GM23338 (cell line): ENCODE measurements around the gene USP15.

Experiments
- CREB1 ChIP-seq: fragments of 250-450 bp; sonication (Bioruptor Pico); IDR thresholded peaks from 2 replicates; pipeline ENCODE4 v1.5.0; 2020; ENCODE audit warnings: low read depth, mild to moderate bottlenecking, moderate library complexity
- ETS1 ChIP-seq: IDR thresholded peaks from 2 replicates; pipeline ENCODE4 v1.6.1; 2016; ENCODE audit warnings: antibody characterized with exemption
- EZH2 ChIP-seq: fragments of 200-600 bp; sonication (generic); IDR thresholded peaks from one replicate; pipeline ENCODE4 v1.8.0; 2017; ENCODE audit warnings: antibody characterized with exemption, mild to moderate bottlenecking, low read depth; ENCODE audit not compliant: unreplicated experiment
- EZH2phosphoT487 ChIP-seq: fragments of 200-600 bp; sonication (generic); IDR thresholded peaks from one replicate; pipeline ENCODE4 v1.8.1; 2018; ENCODE audit warnings: antibody characterized with exemption; ENCODE audit not compliant: unreplicated experiment
- JUNB ChIP-seq: IDR thresholded peaks from one replicate; pipeline ENCODE4 v1.6.1; 2016; ENCODE audit warnings: antibody characterized with exemption; ENCODE audit not compliant: unreplicated experiment
- NANOG ChIP-seq: IDR thresholded peaks from 2 replicates; pipeline ENCODE4 v1.6.1; 2016; ENCODE audit warnings: antibody characterized with exemption, borderline replicate concordance
- POLR2AphosphoS5 ChIP-seq: IDR thresholded peaks from 2 replicates; pipeline ENCODE4 v1.6.1; 2016; ENCODE audit warnings: antibody characterized with exemption, low read depth
- STAT1 ChIP-seq: IDR thresholded peaks from one replicate; pipeline ENCODE4 v1.6.1; 2016; ENCODE audit warnings: antibody characterized with exemption; ENCODE audit not compliant: unreplicated experiment
- ZNF114 ChIP-seq: fragments of 250-450 bp; sonication (Bioruptor Pico); IDR thresholded peaks from 2 replicates; pipeline ENCODE4 v1.5.0; 2020; ENCODE audit warnings: mild to moderate bottlenecking, moderate library complexity
- ZNF331 ChIP-seq: fragments of 250-450 bp; sonication (Bioruptor Pico); IDR thresholded peaks from 2 replicates; pipeline ENCODE4 v1.5.0; 2020; ENCODE audit warnings: low read depth, mild to moderate bottlenecking, moderate library complexity
- TF ChIP-seq, protein P1 (sequence below): IDR thresholded peaks from one replicate; pipeline ENCODE4 v1.6.1; 2018; ENCODE audit warnings: antibody characterized with exemption; ENCODE audit not compliant: unreplicated experiment
- TF ChIP-seq, protein P2 (sequence below), 2 experiments: fragments of 200-600 bp in 1 of 2; sonication (generic) in 1 of 2; conservative IDR thresholded peaks; 2 replicates each; pipeline versions ENCODE4 v1.5.1 to v1.6.1; 2016 to 2017; ENCODE audit warnings: antibody characterized with exemption in 2 of 2, low read depth in 2 of 2, mild to moderate bottlenecking in 2 of 2, moderate library complexity in 1 of 2
- TF ChIP-seq, protein P3 (sequence below): fragments of 250-450 bp; sonication (Bioruptor Pico); IDR thresholded peaks from 2 replicates; pipeline ENCODE4 v1.5.0; 2020; ENCODE audit warnings: mild to moderate bottlenecking, moderate library complexity

- TF ChIP-seq, protein P1, sequence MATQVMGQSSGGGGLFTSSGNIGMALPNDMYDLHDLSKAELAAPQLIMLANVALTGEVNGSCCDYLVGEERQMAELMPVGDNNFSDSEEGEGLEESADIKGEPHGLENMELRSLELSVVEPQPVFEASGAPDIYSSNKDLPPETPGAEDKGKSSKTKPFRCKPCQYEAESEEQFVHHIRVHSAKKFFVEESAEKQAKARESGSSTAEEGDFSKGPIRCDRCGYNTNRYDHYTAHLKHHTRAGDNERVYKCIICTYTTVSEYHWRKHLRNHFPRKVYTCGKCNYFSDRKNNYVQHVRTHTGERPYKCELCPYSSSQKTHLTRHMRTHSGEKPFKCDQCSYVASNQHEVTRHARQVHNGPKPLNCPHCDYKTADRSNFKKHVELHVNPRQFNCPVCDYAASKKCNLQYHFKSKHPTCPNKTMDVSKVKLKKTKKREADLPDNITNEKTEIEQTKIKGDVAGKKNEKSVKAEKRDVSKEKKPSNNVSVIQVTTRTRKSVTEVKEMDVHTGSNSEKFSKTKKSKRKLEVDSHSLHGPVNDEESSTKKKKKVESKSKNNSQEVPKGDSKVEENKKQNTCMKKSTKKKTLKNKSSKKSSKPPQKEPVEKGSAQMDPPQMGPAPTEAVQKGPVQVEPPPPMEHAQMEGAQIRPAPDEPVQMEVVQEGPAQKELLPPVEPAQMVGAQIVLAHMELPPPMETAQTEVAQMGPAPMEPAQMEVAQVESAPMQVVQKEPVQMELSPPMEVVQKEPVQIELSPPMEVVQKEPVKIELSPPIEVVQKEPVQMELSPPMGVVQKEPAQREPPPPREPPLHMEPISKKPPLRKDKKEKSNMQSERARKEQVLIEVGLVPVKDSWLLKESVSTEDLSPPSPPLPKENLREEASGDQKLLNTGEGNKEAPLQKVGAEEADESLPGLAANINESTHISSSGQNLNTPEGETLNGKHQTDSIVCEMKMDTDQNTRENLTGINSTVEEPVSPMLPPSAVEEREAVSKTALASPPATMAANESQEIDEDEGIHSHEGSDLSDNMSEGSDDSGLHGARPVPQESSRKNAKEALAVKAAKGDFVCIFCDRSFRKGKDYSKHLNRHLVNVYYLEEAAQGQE: no peak
- TF ChIP-seq, protein P2, sequence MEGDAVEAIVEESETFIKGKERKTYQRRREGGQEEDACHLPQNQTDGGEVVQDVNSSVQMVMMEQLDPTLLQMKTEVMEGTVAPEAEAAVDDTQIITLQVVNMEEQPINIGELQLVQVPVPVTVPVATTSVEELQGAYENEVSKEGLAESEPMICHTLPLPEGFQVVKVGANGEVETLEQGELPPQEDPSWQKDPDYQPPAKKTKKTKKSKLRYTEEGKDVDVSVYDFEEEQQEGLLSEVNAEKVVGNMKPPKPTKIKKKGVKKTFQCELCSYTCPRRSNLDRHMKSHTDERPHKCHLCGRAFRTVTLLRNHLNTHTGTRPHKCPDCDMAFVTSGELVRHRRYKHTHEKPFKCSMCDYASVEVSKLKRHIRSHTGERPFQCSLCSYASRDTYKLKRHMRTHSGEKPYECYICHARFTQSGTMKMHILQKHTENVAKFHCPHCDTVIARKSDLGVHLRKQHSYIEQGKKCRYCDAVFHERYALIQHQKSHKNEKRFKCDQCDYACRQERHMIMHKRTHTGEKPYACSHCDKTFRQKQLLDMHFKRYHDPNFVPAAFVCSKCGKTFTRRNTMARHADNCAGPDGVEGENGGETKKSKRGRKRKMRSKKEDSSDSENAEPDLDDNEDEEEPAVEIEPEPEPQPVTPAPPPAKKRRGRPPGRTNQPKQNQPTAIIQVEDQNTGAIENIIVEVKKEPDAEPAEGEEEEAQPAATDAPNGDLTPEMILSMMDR (conservative IDR thresholded peaks at IDR 0.05; ENCODE audit: low read depth in 2 of 2): no peak
- TF ChIP-seq EZH2 (no peak), EZH2phosphoT487 (no peak), CREB1 (CRISPR knock-in tag) (no peak), POLR2AphosphoS5 (no peak), JUNB (no peak), ETS1 (no peak), STAT1 (no peak), NANOG (no peak), ZNF114 (CRISPR knock-in tag) (no peak), ZNF331 (CRISPR knock-in tag) (no peak)
- TF ChIP-seq, protein P3, sequence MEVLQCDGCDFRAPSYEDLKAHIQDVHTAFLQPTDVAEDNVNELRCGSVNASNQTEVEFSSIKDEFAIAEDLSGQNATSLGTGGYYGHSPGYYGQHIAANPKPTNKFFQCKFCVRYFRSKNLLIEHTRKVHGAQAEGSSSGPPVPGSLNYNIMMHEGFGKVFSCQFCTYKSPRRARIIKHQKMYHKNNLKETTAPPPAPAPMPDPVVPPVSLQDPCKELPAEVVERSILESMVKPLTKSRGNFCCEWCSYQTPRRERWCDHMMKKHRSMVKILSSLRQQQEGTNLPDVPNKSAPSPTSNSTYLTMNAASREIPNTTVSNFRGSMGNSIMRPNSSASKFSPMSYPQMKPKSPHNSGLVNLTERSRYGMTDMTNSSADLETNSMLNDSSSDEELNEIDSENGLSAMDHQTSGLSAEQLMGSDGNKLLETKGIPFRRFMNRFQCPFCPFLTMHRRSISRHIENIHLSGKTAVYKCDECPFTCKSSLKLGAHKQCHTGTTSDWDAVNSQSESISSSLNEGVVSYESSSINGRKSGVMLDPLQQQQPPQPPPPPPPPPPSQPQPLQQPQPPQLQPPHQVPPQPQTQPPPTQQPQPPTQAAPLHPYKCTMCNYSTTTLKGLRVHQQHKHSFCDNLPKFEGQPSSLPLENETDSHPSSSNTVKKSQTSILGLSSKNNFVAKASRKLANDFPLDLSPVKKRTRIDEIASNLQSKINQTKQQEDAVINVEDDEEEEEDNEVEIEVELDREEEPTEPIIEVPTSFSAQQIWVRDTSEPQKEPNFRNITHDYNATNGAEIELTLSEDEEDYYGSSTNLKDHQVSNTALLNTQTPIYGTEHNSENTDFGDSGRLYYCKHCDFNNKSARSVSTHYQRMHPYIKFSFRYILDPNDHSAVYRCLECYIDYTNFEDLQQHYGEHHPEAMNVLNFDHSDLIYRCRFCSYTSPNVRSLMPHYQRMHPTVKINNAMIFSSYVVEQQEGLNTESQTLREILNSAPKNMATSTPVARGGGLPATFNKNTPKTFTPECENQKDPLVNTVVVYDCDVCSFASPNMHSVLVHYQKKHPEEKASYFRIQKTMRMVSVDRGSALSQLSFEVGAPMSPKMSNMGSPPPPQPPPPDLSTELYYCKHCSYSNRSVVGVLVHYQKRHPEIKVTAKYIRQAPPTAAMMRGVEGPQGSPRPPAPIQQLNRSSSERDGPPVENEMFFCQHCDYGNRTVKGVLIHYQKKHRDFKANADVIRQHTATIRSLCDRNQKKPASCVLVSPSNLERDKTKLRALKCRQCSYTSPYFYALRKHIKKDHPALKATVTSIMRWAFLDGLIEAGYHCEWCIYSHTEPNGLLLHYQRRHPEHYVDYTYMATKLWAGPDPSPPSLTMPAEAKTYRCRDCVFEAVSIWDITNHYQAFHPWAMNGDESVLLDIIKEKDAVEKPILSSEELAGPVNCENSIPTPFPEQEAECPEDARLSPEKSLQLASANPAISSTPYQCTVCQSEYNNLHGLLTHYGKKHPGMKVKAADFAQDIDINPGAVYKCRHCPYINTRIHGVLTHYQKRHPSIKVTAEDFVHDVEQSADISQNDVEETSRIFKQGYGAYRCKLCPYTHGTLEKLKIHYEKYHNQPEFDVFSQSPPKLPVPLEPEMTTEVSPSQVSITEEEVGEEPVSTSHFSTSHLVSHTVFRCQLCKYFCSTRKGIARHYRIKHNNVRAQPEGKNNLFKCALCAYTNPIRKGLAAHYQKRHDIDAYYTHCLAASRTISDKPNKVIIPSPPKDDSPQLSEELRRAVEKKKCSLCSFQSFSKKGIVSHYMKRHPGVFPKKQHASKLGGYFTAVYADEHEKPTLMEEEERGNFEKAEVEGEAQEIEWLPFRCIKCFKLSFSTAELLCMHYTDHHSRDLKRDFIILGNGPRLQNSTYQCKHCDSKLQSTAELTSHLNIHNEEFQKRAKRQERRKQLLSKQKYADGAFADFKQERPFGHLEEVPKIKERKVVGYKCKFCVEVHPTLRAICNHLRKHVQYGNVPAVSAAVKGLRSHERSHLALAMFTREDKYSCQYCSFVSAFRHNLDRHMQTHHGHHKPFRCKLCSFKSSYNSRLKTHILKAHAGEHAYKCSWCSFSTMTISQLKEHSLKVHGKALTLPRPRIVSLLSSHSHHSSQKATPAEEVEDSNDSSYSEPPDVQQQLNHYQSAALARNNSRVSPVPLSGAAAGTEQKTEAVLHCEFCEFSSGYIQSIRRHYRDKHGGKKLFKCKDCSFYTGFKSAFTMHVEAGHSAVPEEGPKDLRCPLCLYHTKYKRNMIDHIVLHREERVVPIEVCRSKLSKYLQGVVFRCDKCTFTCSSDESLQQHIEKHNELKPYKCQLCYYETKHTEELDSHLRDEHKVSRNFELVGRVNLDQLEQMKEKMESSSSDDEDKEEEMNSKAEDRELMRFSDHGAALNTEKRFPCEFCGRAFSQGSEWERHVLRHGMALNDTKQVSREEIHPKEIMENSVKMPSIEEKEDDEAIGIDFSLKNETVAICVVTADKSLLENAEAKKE (CRISPR knock-in tag): no peak
Measured at GRCh38 chr12:62446754-62447452, 186.7 kb downstream of the USP15 start.
